Measurements from ENCODE around the gene GPRASP3. TPM values are rescaled to one million over a fixed set of nuclear protein-coding genes. Genes with fewer than 3 reads are reported as not detected.

GPRASP3 gene
- polyA plus RNA-seq (16.4 and 16.5 TPM in 2 replicates), polyA minus RNA-seq (40.7 and 44.2 TPM in 2 replicates)

- Histone ChIP-seq H4K20me1 (ENCODE audit: insufficient read depth) (no peaks in the 10 kb centered on the region), H3K27ac (ENCODE audit: low read length) (peak within 1 kb of the TSS; percentile 58), H3K9me2 (ENCODE audit: insufficient read depth, low read length) (no peaks in the 10 kb centered on the region), H3F3A (ENCODE audit: insufficient read depth, low read length, poor library complexity, severe bottlenecking) (no peaks in the 10 kb centered on the region), H3K4me3 (ENCODE audit: low read length) (peak within 1 kb of the TSS; percentile 64), H3K4me2 (ENCODE audit: low read length) (peak within 1 kb of the TSS; percentile 44), H3K36me3 (ENCODE audit: insufficient read depth, low read length) (no peaks in the 10 kb centered on the region), H3K79me2 (replicated peaks; ENCODE audit: insufficient read depth, low read length) (no peaks in the 10 kb centered on the region), H3K9me3 (ENCODE audit: low read length) (no peaks in the 10 kb centered on the region), H3K27me3 (ENCODE audit: insufficient read depth, low read depth, low read length) (no peaks in the 10 kb centered on the region), H2AFZ (ENCODE audit: low read depth, low read length) (no peak within 1 kb of the TSS), H3K9ac (ENCODE audit: low read length) (peak within 1 kb of the TSS; percentile 58)
- no peak for TF ChIP-seq CTCF (IDR thresholded peaks at IDR 0.05; ENCODE audit: poor library complexity, severe bottlenecking)
- TF ChIP-seq TAF1 (IDR thresholded peaks at IDR 0.05; ENCODE audit: low read depth) = no peak
- TF ChIP-seq EP300 (conservative IDR thresholded peaks at IDR 0.05; ENCODE audit: poor library complexity, severe bottlenecking) = peak; percentile 36
- TF ChIP-seq SMC3 (conservative IDR thresholded peaks at IDR 0.05; ENCODE audit: poor library complexity) = peak; percentile 15
- no peak for TF ChIP-seq EZH2 (IDR thresholded peaks at IDR 0.05; ENCODE audit: borderline replicate concordance, insufficient read depth, low read length, poor library complexity, severe bottlenecking)
- peak; percentile 72 for TF ChIP-seq POLR2AphosphoS5 (IDR thresholded peaks at IDR 0.05)
- no peak for TF ChIP-seq REST (IDR thresholded peaks at IDR 0.05; ENCODE audit: borderline replicate concordance)
- TF ChIP-seq MXI1 (conservative IDR thresholded peaks at IDR 0.05; ENCODE audit: poor library complexity, severe bottlenecking) = peak; percentile 49
- TF ChIP-seq RAD21 (conservative IDR thresholded peaks at IDR 0.05) = no peak
Measured at GRCh38 chrX:102720237-102721168, at the start of gene GPRASP3. GPRASP3 (plus strand) TSS chrX:102720743; CDS start chrX:102748996, 28,253 bp downstream.

- Histone ChIP-seq H4K20me1 (ENCODE audit: insufficient read depth) (no peaks in the 10 kb centered on the region), H3K79me2 (replicated peaks; ENCODE audit: insufficient read depth, low read length) (no peaks in the 10 kb centered on the region), H3K27ac (ENCODE audit: low read length) (no peak overlapping the region), H3K9me2 (ENCODE audit: insufficient read depth, low read length) (no peaks in the 10 kb centered on the region), H2AFZ (ENCODE audit: low read depth, low read length) (no peak overlapping the region), H3K4me3 (ENCODE audit: low read length) (no peak overlapping the region), H3K9ac (ENCODE audit: low read length) (no peak overlapping the region), H3K4me2 (ENCODE audit: low read length) (no peak overlapping the region), H3K9me3 (ENCODE audit: low read length) (no peaks in the 10 kb centered on the region), H3K36me3 (ENCODE audit: insufficient read depth, low read length) (no peaks in the 10 kb centered on the region), H3F3A (ENCODE audit: insufficient read depth, low read length, poor library complexity, severe bottlenecking) (no peaks in the 10 kb centered on the region), H3K27me3 (ENCODE audit: insufficient read depth, low read depth, low read length) (no peaks in the 10 kb centered on the region)
- TF ChIP-seq EZH2 (IDR thresholded peaks at IDR 0.05; ENCODE audit: borderline replicate concordance, insufficient read depth, low read length, poor library complexity, severe bottlenecking) (no peak), EP300 (conservative IDR thresholded peaks at IDR 0.05; ENCODE audit: poor library complexity, severe bottlenecking) (no peak), RAD21 (conservative IDR thresholded peaks at IDR 0.05) (no peak), TAF1 (IDR thresholded peaks at IDR 0.05; ENCODE audit: low read depth) (no peak), SMC3 (conservative IDR thresholded peaks at IDR 0.05; ENCODE audit: poor library complexity) (no peak), POLR2AphosphoS5 (IDR thresholded peaks at IDR 0.05) (no peak), MXI1 (conservative IDR thresholded peaks at IDR 0.05; ENCODE audit: poor library complexity, severe bottlenecking) (no peak), REST (IDR thresholded peaks at IDR 0.05; ENCODE audit: borderline replicate concordance) (no peak), CTCF (IDR thresholded peaks at IDR 0.05; ENCODE audit: poor library complexity, severe bottlenecking) (no peak)
Measured at GRCh38 chrX:102672856-102673255, 47.7 kb upstream of the GPRASP3 start.

Data from neural cell (in vitro differentiated cells).